ENCODE measurements around the gene NDUFAF3.

GRCh38 chr3:48982016-48982415 is 39.9 kb upstream of the NDUFAF3 start:
- TF ChIP-seq CTCF (conservative IDR thresholded peaks at IDR 0.05 in 1 of 2, IDR thresholded peaks at IDR 0.05 in 1 of 2; ENCODE audit: extremely low read depth in 1 of 2, insufficient read depth in 1 of 2, low read depth in 1 of 2, low read length in 2 of 2) (no peak), EZH2 (IDR thresholded peaks at IDR 0.05; ENCODE audit: borderline replicate concordance, low read length) (no peak)

All from mammary epithelial cell (primary cell).